Measurements from ENCODE around the gene TRIM9. TPM values are rescaled to one million over a fixed set of nuclear protein-coding genes. Genes with fewer than 3 reads are reported as not detected.

Gene TRIM9
- total RNA-seq, 1 donor = 1.1 TPM

DNA sequence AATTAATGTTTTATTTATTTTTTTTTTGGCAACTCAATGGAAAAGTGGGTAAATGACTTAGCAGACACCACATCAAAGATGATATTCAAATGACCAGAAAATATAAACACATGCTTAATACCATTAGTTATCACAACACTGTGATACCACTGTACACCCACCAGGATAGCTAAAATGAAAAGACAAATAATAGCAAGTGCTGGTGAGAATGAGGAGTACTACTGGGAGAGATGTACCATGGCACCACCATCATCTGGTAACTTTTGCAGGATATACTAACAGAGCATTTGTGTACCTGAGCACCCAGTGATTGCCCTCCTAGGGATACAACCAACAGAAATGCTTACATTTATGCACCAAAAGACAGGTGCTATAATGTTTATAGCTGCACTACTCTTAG lies 21.9 kb downstream of the TRIM9 start:
- H4K20me1 ChIP-seq (ENCODE audit: insufficient read depth, low read length) = no peaks in the 10 kb centered on the region
- no peak overlapping the region for H3K27ac ChIP-seq (ENCODE audit: low read depth, low read length)
- H3K4me3 ChIP-seq (ENCODE audit: insufficient read depth, low read length) = no peak overlapping the region
- no peaks in the 10 kb centered on the region for H3K36me3 ChIP-seq (ENCODE audit: insufficient read depth, low read length)
- TF ChIP-seq, protein P1, sequence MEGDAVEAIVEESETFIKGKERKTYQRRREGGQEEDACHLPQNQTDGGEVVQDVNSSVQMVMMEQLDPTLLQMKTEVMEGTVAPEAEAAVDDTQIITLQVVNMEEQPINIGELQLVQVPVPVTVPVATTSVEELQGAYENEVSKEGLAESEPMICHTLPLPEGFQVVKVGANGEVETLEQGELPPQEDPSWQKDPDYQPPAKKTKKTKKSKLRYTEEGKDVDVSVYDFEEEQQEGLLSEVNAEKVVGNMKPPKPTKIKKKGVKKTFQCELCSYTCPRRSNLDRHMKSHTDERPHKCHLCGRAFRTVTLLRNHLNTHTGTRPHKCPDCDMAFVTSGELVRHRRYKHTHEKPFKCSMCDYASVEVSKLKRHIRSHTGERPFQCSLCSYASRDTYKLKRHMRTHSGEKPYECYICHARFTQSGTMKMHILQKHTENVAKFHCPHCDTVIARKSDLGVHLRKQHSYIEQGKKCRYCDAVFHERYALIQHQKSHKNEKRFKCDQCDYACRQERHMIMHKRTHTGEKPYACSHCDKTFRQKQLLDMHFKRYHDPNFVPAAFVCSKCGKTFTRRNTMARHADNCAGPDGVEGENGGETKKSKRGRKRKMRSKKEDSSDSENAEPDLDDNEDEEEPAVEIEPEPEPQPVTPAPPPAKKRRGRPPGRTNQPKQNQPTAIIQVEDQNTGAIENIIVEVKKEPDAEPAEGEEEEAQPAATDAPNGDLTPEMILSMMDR (IDR thresholded peaks at IDR 0.05; ENCODE audit: extremely low read depth, low read depth, low read length) = no peak
- no peak overlapping the region for H3K4me2 ChIP-seq (ENCODE audit: insufficient read depth, low read length)
- H3K27me3 ChIP-seq (ENCODE audit: insufficient read depth, low read length) = peaks cover 18% of the 10 kb centered on the region
- no peaks in the 10 kb centered on the region for H3K4me1 ChIP-seq (ENCODE audit: insufficient read depth, low read length)
- no peaks in the 10 kb centered on the region for H3K9me3 ChIP-seq (ENCODE audit: low read depth, low read length)
- H2AFZ ChIP-seq (ENCODE audit: low read length) = no peak overlapping the region
- H3K79me2 ChIP-seq (ENCODE audit: insufficient read depth, low read length) = no peaks in the 10 kb centered on the region
- no peak for DNase-seq (ENCODE audit: insufficient read length, low spot score, missing footprints)

DNA sequence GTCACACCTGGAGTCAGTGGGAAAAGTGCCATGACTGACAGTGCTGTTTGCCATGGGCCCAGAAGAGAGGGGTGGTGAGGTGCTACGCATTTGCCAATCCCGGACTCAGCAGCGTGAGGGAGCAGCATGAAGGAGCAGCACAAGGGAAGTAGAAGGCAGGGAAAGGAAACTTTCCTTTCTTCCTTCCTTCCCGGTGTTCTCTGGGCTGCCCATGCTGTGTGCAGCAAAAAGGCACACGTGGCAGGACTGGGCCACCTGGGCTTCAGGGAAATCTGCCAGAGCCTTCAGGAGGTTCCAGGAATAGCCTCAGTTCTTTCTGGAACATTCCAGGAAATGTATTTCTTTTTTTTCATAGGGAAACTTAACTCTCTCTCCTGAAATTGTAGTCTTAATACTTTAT lies 23.0 kb downstream of the TRIM9 start:
- H3K36me3 ChIP-seq (ENCODE audit: insufficient read depth, low read length) = no peaks in the 10 kb centered on the region
- DNase-seq (ENCODE audit: insufficient read length, low spot score, missing footprints) = no peak
- no peaks in the 10 kb centered on the region for H4K20me1 ChIP-seq (ENCODE audit: insufficient read depth, low read length)
- no peak overlapping the region for H3K4me2 ChIP-seq (ENCODE audit: insufficient read depth, low read length)
- no peak overlapping the region for H2AFZ ChIP-seq (ENCODE audit: low read length)
- no peaks in the 10 kb centered on the region for H3K4me1 ChIP-seq (ENCODE audit: insufficient read depth, low read length)
- peaks cover 23% of the 10 kb centered on the region for H3K27me3 ChIP-seq (ENCODE audit: insufficient read depth, low read length)
- TF ChIP-seq, protein P1 (IDR thresholded peaks at IDR 0.05; ENCODE audit: extremely low read depth, low read depth, low read length) = no peak
- no peak overlapping the region for H3K27ac ChIP-seq (ENCODE audit: low read depth, low read length)
- no peaks in the 10 kb centered on the region for H3K79me2 ChIP-seq (ENCODE audit: insufficient read depth, low read length)
- H3K4me3 ChIP-seq (ENCODE audit: insufficient read depth, low read length) = no peak overlapping the region
- H3K9me3 ChIP-seq (ENCODE audit: low read depth, low read length) = no peaks in the 10 kb centered on the region

DNA sequence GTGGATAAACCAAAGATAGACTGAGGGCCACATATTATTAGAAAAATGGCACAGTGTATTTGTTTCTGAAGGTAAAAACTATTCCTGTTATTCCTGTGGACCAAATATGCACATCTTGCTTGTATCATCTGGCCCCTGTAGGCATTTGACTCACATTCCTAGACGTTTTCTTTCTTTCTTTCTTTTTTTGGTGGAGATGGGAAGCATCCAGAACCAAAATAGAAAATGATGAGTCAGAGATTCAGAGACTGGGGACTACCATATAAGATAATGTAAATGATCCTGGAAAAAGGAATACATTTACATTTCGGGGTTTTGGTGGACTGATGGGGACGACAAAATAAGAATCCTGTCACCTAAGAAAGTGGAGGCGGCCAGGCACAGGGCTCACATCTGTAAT lies 24.2 kb downstream of the TRIM9 start:
- DNase-seq (ENCODE audit: insufficient read length, low spot score, missing footprints) = no peak

DNA sequence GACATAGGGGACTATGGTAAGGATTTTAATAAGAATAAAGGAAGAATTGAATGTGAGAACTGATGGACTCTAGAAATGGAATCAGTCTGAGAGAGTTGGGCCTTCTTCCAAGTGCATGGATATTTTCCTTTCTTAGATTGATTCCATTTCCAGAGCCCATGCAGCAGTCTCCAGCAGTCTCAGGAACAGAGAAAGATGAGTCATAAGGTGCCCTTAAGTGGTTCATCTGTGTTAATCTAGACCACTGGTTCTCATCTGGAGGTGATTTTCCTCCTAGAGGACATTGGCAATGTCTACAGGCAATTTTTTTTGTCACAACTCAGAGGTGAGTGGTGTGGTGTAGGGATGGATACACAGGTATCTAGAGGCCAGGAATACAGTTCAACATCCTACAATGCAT lies 25.9 kb downstream of the TRIM9 start:
- H3K27me3 ChIP-seq (ENCODE audit: insufficient read depth, low read length) = peaks cover 18% of the 10 kb centered on the region
- no peaks in the 10 kb centered on the region for H3K36me3 ChIP-seq (ENCODE audit: insufficient read depth, low read length)
- peak; percentile 22 for DNase-seq (ENCODE audit: insufficient read length, low spot score, missing footprints)
- H2AFZ ChIP-seq (ENCODE audit: low read length) = no peak overlapping the region
- H3K4me2 ChIP-seq (ENCODE audit: insufficient read depth, low read length) = no peak overlapping the region
- no peak overlapping the region for H3K4me3 ChIP-seq (ENCODE audit: insufficient read depth, low read length)
- H3K79me2 ChIP-seq (ENCODE audit: insufficient read depth, low read length) = no peaks in the 10 kb centered on the region
- no peaks in the 10 kb centered on the region for H3K4me1 ChIP-seq (ENCODE audit: insufficient read depth, low read length)
- no peaks in the 10 kb centered on the region for H4K20me1 ChIP-seq (ENCODE audit: insufficient read depth, low read length)
- no peak overlapping the region for H3K27ac ChIP-seq (ENCODE audit: low read depth, low read length)
- TF ChIP-seq, protein P1 (IDR thresholded peaks at IDR 0.05; ENCODE audit: extremely low read depth, low read depth, low read length) = no peak
- H3K9me3 ChIP-seq (ENCODE audit: low read depth, low read length) = no peaks in the 10 kb centered on the region

More for the DNA sequence above, 24.2 kb downstream of the TRIM9 start:
- Histone ChIP-seq H3K27ac (ENCODE audit: low read depth, low read length) (no peak overlapping the region), H3K4me1 (ENCODE audit: insufficient read depth, low read length) (no peaks in the 10 kb centered on the region), H3K4me2 (ENCODE audit: insufficient read depth, low read length) (no peak overlapping the region), H3K4me3 (ENCODE audit: insufficient read depth, low read length) (no peak overlapping the region), H3K9me3 (ENCODE audit: low read depth, low read length) (no peaks in the 10 kb centered on the region), H3K79me2 (ENCODE audit: insufficient read depth, low read length) (no peaks in the 10 kb centered on the region), H3K27me3 (ENCODE audit: insufficient read depth, low read length) (peaks cover 23% of the 10 kb centered on the region), H3K36me3 (ENCODE audit: insufficient read depth, low read length) (no peaks in the 10 kb centered on the region), H4K20me1 (ENCODE audit: insufficient read depth, low read length) (no peaks in the 10 kb centered on the region), H2AFZ (ENCODE audit: low read length) (no peak overlapping the region)
- TF ChIP-seq, protein P1 (IDR thresholded peaks at IDR 0.05; ENCODE audit: extremely low read depth, low read depth, low read length) = no peak

All from osteoblast (primary cell).